K562 (cell line): Measurements from ENCODE around the gene OPCML. TPM values are rescaled to one million over a fixed set of nuclear protein-coding genes. Genes with fewer than 3 reads are reported as not detected.

Experiments used
- ATAC-seq: fragments of 200-7000 bp; cut with Tn5 transposase; 3 replicates; pipeline ENCODE4 v1.9.1; 2020; ENCODE audit warnings: moderate library complexity
- BruUV-seq: library from RNA; stranded (reverse); fragments of 400-500 nt; replicated peaks from 2 replicates; lab custom pipeline; 2021; lab: Mats Ljungman, UMichigan
- CTCF ChIA-PET: fragments of 300-600 bp; formaldehyde crosslinking; extraction: SDS; loops from one replicate; lab custom pipeline; 2021; ENCODE audit warnings: low intra/inter-chr PET ratio; lab: Yijun Ruan, JAX
- POLR2A ChIA-PET: fragments of 300-600, 350-650 bp; sonication (Branson Sonifier 250); formaldehyde crosslinking; extraction: SDS; loops from one replicate; lab custom pipeline; 2021; ENCODE audit warnings: antibody characterized with exemption, inconsistent platforms; lab: Yijun Ruan, JAX
- DNase-seq, 4 experiments: peaks; one replicate each; pipeline versions ENCODE4 v3.0.0 to v3.0.0-alpha.2; 2011 to 2018; ENCODE audit warnings: low spot score in 3 of 4, mixed read lengths in 3 of 4; ENCODE audit errors: extremely low read depth in 1 of 4
- FAIRE-seq: peaks from 2 replicates; lab custom pipeline; 2011; peaks lifted over from hg19 to GRCh38; lab: Jason Lieb, UNC
- H2AFZ ChIP-seq: 2 replicates; pipeline ENCODE4 v1.6.0; 2011; ENCODE audit warnings: low read depth, low read length, control low read depth, inconsistent platforms
- H3K27ac ChIP-seq: fragments of 200-600 bp; 3 replicates; pipeline ENCODE4 v1.8.0; 2011; ENCODE audit warnings: low read depth, mild to moderate bottlenecking, control low read depth, inconsistent platforms, low read length, moderate library complexity, mixed read lengths; ENCODE audit errors: extremely low read depth
- H3K27me3 ChIP-seq, 2 experiments: fragments of 300-600 bp in 1 of 2; 2 replicates in 1 of 2; 3 replicates in 1 of 2; pipeline versions ENCODE4 v1.6.0 to v1.8.0; 2011; ENCODE audit warnings: inconsistent platforms in 2 of 2, low read length in 2 of 2, mild to moderate bottlenecking in 1 of 2, mixed read lengths in 1 of 2, moderate library complexity in 1 of 2; ENCODE audit not compliant: control insufficient read depth in 2 of 2, insufficient read depth in 2 of 2
- H3K36me3 ChIP-seq: fragments of 300-600 bp; 3 replicates; pipeline ENCODE4 v1.8.0; 2011; ENCODE audit warnings: mild to moderate bottlenecking, low read length, inconsistent platforms; ENCODE audit not compliant: control insufficient read depth, insufficient read depth
- H3K4me1 ChIP-seq, 2 experiments: fragments of 200-600 bp in 1 of 2; replicated peaks in 1 of 2; 2 replicates in 1 of 2; 3 replicates in 1 of 2; pipeline versions ENCODE4 v1.5.1 to v1.8.0; 2011; ENCODE audit warnings: inconsistent platforms in 2 of 2, low read length in 2 of 2, mild to moderate bottlenecking in 1 of 2, mixed read lengths in 1 of 2, moderate library complexity in 1 of 2; ENCODE audit not compliant: control insufficient read depth in 2 of 2, insufficient read depth in 2 of 2
- H3K4me2 ChIP-seq: 2 replicates; pipeline ENCODE4 v1.6.1; 2011; ENCODE audit warnings: low read length, control low read depth, inconsistent platforms, mixed read lengths; ENCODE audit not compliant: insufficient read depth
- H3K4me3 ChIP-seq: fragments of 200-600 bp; sonication (generic), shearing (Covaris generic); 2 replicates; pipeline ENCODE4 v1.5.1; 2016; ENCODE audit warnings: control low read depth, inconsistent platforms
- H3K79me2 ChIP-seq: fragments of 200-600 bp; 3 replicates; pipeline ENCODE4 v1.8.0; 2011; ENCODE audit warnings: low read length, inconsistent platforms; ENCODE audit not compliant: control insufficient read depth, insufficient read depth
- H3K9ac ChIP-seq, 2 experiments: 2 replicates each; pipeline versions ENCODE4 v1.6.0 to v1.6.1; 2011; ENCODE audit warnings: low read depth in 2 of 2, low read length in 2 of 2, control low read depth in 1 of 2, inconsistent platforms in 1 of 2, mild to moderate bottlenecking in 1 of 2, mixed read lengths in 1 of 2; ENCODE audit not compliant: insufficient read depth in 1 of 2
- H3K9me1 ChIP-seq: one replicate; pipeline ENCODE4 v1.6.0; 2011; ENCODE audit warnings: inconsistent platforms, mild to moderate bottlenecking, low read length, moderate library complexity; ENCODE audit not compliant: control insufficient read depth, insufficient read depth
- H3K9me3 ChIP-seq: replicated peaks from 2 replicates; pipeline ENCODE4 v1.5.1; 2011; ENCODE audit warnings: low read depth, low read length, inconsistent platforms; ENCODE audit not compliant: control insufficient read depth, insufficient read depth
- H4K20me1 ChIP-seq: replicated peaks from 2 replicates; pipeline ENCODE4 v1.6.1; 2011; ENCODE audit warnings: low read length, inconsistent platforms, mixed read lengths; ENCODE audit not compliant: control insufficient read depth, insufficient read depth
- BCOR ChIP-seq: fragments of 450-650 bp; IDR thresholded peaks from 2 replicates; pipeline ENCODE4 v1.6.1; 2016
- CREB3L1 ChIP-seq: fragments of 450-650 bp; IDR thresholded peaks from 2 replicates; pipeline ENCODE4 v1.6.1; 2014; ENCODE audit warnings: low read depth, mild to moderate bottlenecking, moderate library complexity, borderline replicate concordance
- DIDO1 ChIP-seq: fragments of 450-650 bp; IDR thresholded peaks from 2 replicates; pipeline ENCODE4 v1.6.1; 2016; ENCODE audit warnings: low read depth, missing biosample characterization, missing genetic modification characterization
- DPF2 ChIP-seq: fragments of 450-650 bp; IDR thresholded peaks from 2 replicates; pipeline ENCODE4 v1.6.1; 2016
- GTF2A2 ChIP-seq: IDR thresholded peaks from 2 replicates; pipeline ENCODE4 v1.6.1; 2016; ENCODE audit warnings: mild to moderate bottlenecking, missing genetic modification characterization, missing compliant biosample characterization
- HCFC1 ChIP-seq: IDR thresholded peaks from 2 replicates; pipeline ENCODE4 v1.6.1; 2012; ENCODE audit warnings: low read depth, low read length, improper control_type of control experiment
- RB1 ChIP-seq: fragments of 450-650 bp; IDR thresholded peaks from 2 replicates; pipeline ENCODE4 v1.6.1; 2017; ENCODE audit warnings: low read depth, mild to moderate bottlenecking
- SAFB ChIP-seq: fragments of 200-400 bp; formaldehyde crosslinking; IDR thresholded peaks from 2 replicates; pipeline ENCODE4 v1.6.1; 2017; ENCODE audit warnings: low read depth, low read length, borderline replicate concordance
- TARDBP ChIP-seq: fragments of 450-650 bp; IDR thresholded peaks from 2 replicates; pipeline ENCODE4 v1.6.1; 2016
- TBL1XR1 ChIP-seq, 2 experiments: IDR thresholded peaks; 2 replicates each; pipeline ENCODE4 v1.6.1; 2012; ENCODE audit warnings: improper control_type of control experiment in 2 of 2, low read length in 2 of 2, mild to moderate bottlenecking in 1 of 2
- ZMIZ1 ChIP-seq, 2 experiments: fragments of 150-350 bp in 1 of 2; IDR thresholded peaks; 2 replicates each; pipeline ENCODE4 v1.6.1; 2012 to 2016; ENCODE audit warnings: low read depth in 2 of 2, low read length in 2 of 2, mild to moderate bottlenecking in 1 of 2, moderate library complexity in 1 of 2
- ZNF668 ChIP-seq: fragments of 250-450 bp; sonication (Bioruptor Pico); IDR thresholded peaks from 2 replicates; pipeline ENCODE4 v1.8.0; 2022; ENCODE audit warnings: mild to moderate bottlenecking, inconsistent platforms
- whole genome bisulfite sequencing: fragments of 100-300 bp; shearing (Covaris generic); methylation state at CpG from one replicate; pipeline ENCODE4 v1.1.6; 2016; ENCODE audit warnings: low coverage, mixed read lengths; ENCODE audit not compliant: insufficient coverage; ENCODE audit errors: missing lambda C conversion rate; 5-methylcytosine and 5-hydroxymethylcytosine counted together
- in situ Hi-C: fragments of 300-500 bp; cut with MboI; formaldehyde crosslinking; loops from 4 replicates; pipeline ENCODE4 v1.15.0; 2018; ENCODE audit warnings: inconsistent platforms, mixed read lengths
- intact Hi-C: fragments of 100-400 bp; cut with micrococcal nuclease; formaldehyde crosslinking; loops from 2 replicates; pipeline ENCODE4 v1.14.2; 2022
- polyA plus RNA-seq, 8 experiments: library from polyadenylated mRNA; depleted of rRNA in 4 of 8; stranded (reverse) in 5 of 8; unstranded in 3 of 8; fragments of >200 nt; fragmentation: Nextera tagmentation in 2 of 8; fragmentation: Illumina TruSeq in 1 of 8; extraction: Ambion mirVana in 2 of 8; extraction: Trizol in 1 of 8; gene quantifications; 2 replicates each; pipeline versions ENCODE4 v1.2.1 to v1.2.3, GENCODE V29; 2011 to 2014; ENCODE audit warnings: inconsistent platforms in 1 of 8, missing spikeins in 1 of 8
- total RNA-seq, 7 experiments: library from RNA; depleted of rRNA in 6 of 7; stranded (reverse); fragments of >200 nt in 6 of 7; fragmentation: Illumina TruSeq in 2 of 7; extraction: Trizol in 2 of 7; gene quantifications; 2 replicates each; pipeline versions ENCODE4 v1.2.1 to v1.2.3, GENCODE V29; 2011 to 2021; ENCODE audit warnings: low replicate concordance in 1 of 7

The OPCML gene
- total and polyA plus RNA-seq, 9 of the 15 experiments (the other 6 are each of a cell fraction or from before 2014, with no cell fraction given), result not detected

- no peak for TF ChIP-seq CREB3L1
Observed at GRCh38 chr11:132504501-132505041, 1027.7 kb downstream of the OPCML start (continued).

- no peak overlapping the region for H3K9ac ChIP-seq
- no peak overlapping the region for H3K4me2 ChIP-seq
- WGBS, result 0% methylated on average over 4 of the region's 4 CpGs
- H3K27ac ChIP-seq, result no peak overlapping the region
- no peaks in the 10 kb centered on the region; the same call in 1 of the 2 replicates for H3K9me3 ChIP-seq
- no TSS peak for BruUV-seq
- intact Hi-C loops, result no loop called here
- no peak overlapping the region for H2AFZ ChIP-seq
- CTCF ChIA-PET, result no interaction called here
- H3K36me3 ChIP-seq, result no peaks in the 10 kb centered on the region
- no peaks in the 10 kb centered on the region for H3K79me2 ChIP-seq
- no peak for ATAC-seq
- DNase-seq, result no peak
- in situ Hi-C loops, result no loop called here
- H3K4me3 ChIP-seq, result no peak overlapping the region
- POLR2A ChIA-PET, result no interaction called here
- no peaks in the 10 kb centered on the region for H3K4me1 ChIP-seq
- no peaks in the 10 kb centered on the region for H4K20me1 ChIP-seq
- no peak for FAIRE-seq
- no peaks in the 10 kb centered on the region for H3K9me1 ChIP-seq
- no peaks in the 10 kb centered on the region for H3K27me3 ChIP-seq
- TF ChIP-seq RB1 (no peak), ZNF668 (CRISPR knock-in tag) (no peak), GTF2A2 (no peak), SAFB (no peak), TARDBP (no peak), BCOR (no peak), TBL1XR1 (IDR thresholded peaks at IDR 0.05; ENCODE audit: low read length in 2 of 2) (no peak), ZMIZ1 (IDR thresholded peaks at IDR 0.05; ENCODE audit: low read depth in 2 of 2, low read length in 2 of 2) (no peak), DIDO1 (tag) (no peak), HCFC1 (no peak), DPF2 (no peak)
Observed at GRCh38 chr11:132501356-132501755, 1030.9 kb downstream of the OPCML start.
